Endodermal cell (in vitro differentiated cells): ENCODE measurements around the gene MINDY1. TPM values are rescaled to one million over a fixed set of nuclear protein-coding genes. Genes with fewer than 3 reads are reported as not detected.

Source experiments
- DNase-seq: peaks from one replicate; pipeline ENCODE4 v3.0.0-alpha.2; 2017
- H3K27ac ChIP-seq: 2 replicates; pipeline ENCODE4 v1.5.1; 2013; ENCODE audit warnings: mild to moderate bottlenecking, low read depth, low read length, moderate library complexity
- H3K27me3 ChIP-seq: 2 replicates; pipeline ENCODE4 v1.6.1; 2013; ENCODE audit warnings: mild to moderate bottlenecking, low read length, moderate library complexity; ENCODE audit not compliant: insufficient read depth, control insufficient read depth, poor library complexity, severe bottlenecking
- H3K36me3 ChIP-seq: 2 replicates; pipeline ENCODE4 v1.7.0; 2013; ENCODE audit warnings: mild to moderate bottlenecking, low read length, moderate library complexity; ENCODE audit not compliant: control insufficient read depth, insufficient read depth
- H3K4me1 ChIP-seq: one replicate; pipeline ENCODE4 v1.7.0; 2013; ENCODE audit warnings: low read length; ENCODE audit not compliant: control insufficient read depth, insufficient read depth
- H3K4me3 ChIP-seq: 2 replicates; pipeline ENCODE4 v1.5.1; 2013; ENCODE audit warnings: mild to moderate bottlenecking, low read length, moderate library complexity
- H3K9ac ChIP-seq: 2 replicates; pipeline ENCODE4 v1.6.1; 2013; ENCODE audit warnings: mild to moderate bottlenecking, low read length, moderate library complexity; ENCODE audit not compliant: poor library complexity, severe bottlenecking; ENCODE audit errors: extremely low read depth
- H3K9me3 ChIP-seq: 2 replicates; pipeline ENCODE4 v1.6.1; 2013; ENCODE audit warnings: mild to moderate bottlenecking, low read length, moderate library complexity; ENCODE audit not compliant: control insufficient read depth
- H3K27ac Mint-ChIP-seq: 2 replicates; pipeline ENCODE4 v1.8.0; 2020; ENCODE audit warnings: mixed read lengths
- H3K27me3 Mint-ChIP-seq: 2 replicates; pipeline ENCODE4 v1.8.0; 2021; ENCODE audit warnings: mild to moderate bottlenecking, mixed read lengths; ENCODE audit not compliant: insufficient read depth
- H3K36me3 Mint-ChIP-seq: 2 replicates; pipeline ENCODE4 v1.8.0; 2020; ENCODE audit warnings: low read depth, mixed read lengths
- H3K4me1 Mint-ChIP-seq: 2 replicates; pipeline ENCODE4 v1.8.0; 2020; ENCODE audit warnings: mixed read lengths
- H3K4me3 Mint-ChIP-seq: 2 replicates; pipeline ENCODE4 v1.8.0; 2020; ENCODE audit warnings: mild to moderate bottlenecking, moderate library complexity, mixed read lengths
- H3K9me3 Mint-ChIP-seq: 2 replicates; pipeline ENCODE4 v1.8.0; 2020; ENCODE audit warnings: mild to moderate bottlenecking, mixed read lengths
- WGBS, 2 experiments: methylation state at CpG; one replicate each; pipeline versions ENCODE4 v1.1.5 to v1.1.7; 2013; ENCODE audit warnings: missing lambda C conversion rate in 2 of 2, mixed read lengths in 1 of 2; ENCODE audit not compliant: insufficient coverage in 1 of 2, insufficient read length in 1 of 2; 5-methylcytosine and 5-hydroxymethylcytosine counted together
- total RNA-seq, 2 donors: library from RNA; stranded (reverse); fragmentation: NEBNext Ultra II Directional in 1 of 2; extraction: Animal tissue kit (Norgen Biotek cat#: 25700) in 1 of 2; gene quantifications; 2 replicates in 1 of 2; 3 replicates in 1 of 2; pipeline ENCODE4 v1.2.1, GENCODE V29; 2021
- TF ChIP-seq, protein P1 (sequence below): fragments of 200-600 bp; sonication (generic); conservative IDR thresholded peaks from 2 replicates; pipeline ENCODE4 v1.5.0; 2021; ENCODE audit warnings: antibody characterized with exemption, mild to moderate bottlenecking

The MINDY1 gene
- total RNA-seq, 2 donors from 2014 or later: 8.6 to 10.8 TPM

DNA sequence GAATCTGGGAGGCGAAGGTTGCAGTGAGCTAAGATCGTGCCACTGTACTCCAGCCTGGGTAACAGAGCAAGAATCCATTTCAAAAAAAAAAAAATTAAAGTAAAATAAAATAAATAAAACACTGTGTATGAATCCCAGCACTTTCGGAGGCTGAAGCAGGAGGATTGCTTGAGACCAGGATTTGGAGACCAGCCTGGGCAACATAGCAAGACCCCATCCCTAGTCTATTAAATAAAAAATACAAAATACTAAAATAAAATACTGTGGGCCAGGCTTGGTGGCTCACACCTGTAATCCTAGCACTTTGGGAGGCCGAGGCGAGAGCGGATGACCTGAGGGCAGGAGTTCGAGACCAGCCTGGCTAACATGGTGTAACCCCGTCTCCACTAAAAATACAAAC is 25.5 kb upstream of the MINDY1 start:
- Histone ChIP-seq H3K27ac (no peak overlapping the region), H3K4me3 (no peak overlapping the region), H3K36me3 (peaks cover 15% of the 10 kb centered on the region), H3K9me3 (no peaks in the 10 kb centered on the region), H3K4me1 (no peaks in the 10 kb centered on the region), H3K9ac (no peak overlapping the region), H3K27me3 (no peaks in the 10 kb centered on the region)
- Mint-ChIP-seq H3K27me3 (no peaks in the 10 kb centered on the region), H3K4me1 (no peaks in the 10 kb centered on the region), H3K36me3 (peaks cover 48% of the 10 kb centered on the region), H3K27ac (no peak overlapping the region), H3K9me3 (no peaks in the 10 kb centered on the region), H3K4me3 (no peak overlapping the region)
- TF ChIP-seq, protein P1, sequence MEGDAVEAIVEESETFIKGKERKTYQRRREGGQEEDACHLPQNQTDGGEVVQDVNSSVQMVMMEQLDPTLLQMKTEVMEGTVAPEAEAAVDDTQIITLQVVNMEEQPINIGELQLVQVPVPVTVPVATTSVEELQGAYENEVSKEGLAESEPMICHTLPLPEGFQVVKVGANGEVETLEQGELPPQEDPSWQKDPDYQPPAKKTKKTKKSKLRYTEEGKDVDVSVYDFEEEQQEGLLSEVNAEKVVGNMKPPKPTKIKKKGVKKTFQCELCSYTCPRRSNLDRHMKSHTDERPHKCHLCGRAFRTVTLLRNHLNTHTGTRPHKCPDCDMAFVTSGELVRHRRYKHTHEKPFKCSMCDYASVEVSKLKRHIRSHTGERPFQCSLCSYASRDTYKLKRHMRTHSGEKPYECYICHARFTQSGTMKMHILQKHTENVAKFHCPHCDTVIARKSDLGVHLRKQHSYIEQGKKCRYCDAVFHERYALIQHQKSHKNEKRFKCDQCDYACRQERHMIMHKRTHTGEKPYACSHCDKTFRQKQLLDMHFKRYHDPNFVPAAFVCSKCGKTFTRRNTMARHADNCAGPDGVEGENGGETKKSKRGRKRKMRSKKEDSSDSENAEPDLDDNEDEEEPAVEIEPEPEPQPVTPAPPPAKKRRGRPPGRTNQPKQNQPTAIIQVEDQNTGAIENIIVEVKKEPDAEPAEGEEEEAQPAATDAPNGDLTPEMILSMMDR: no peak
- no peak for DNase-seq
- WGBS, 2 experiments: 96 to 100% methylated on average over 5 to 8 of the region's 8 CpGs

DNA sequence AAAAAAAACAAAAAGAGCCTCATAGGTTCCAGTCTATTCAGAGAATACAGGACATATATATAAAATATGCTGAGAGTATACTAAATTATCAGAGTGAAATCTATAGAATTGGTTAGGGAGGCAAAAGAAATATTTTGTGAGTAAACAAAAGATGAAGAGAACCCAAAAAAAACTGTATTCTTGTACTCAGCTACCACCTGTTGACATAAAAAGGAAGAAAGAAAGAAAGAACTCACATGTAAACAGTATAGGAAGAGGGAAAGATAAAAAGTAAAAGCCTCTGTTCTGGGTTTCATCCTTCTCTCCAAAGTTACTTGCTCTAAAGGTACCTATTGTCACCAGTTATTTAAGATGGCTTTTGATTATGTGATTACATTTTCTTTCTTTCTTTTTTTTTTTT is 19.8 kb upstream of the MINDY1 start:
- no peaks in the 10 kb centered on the region for H3K4me1 ChIP-seq
- H3K27ac ChIP-seq: no peak overlapping the region
- Mint-ChIP-seq H3K9me3 (no peaks in the 10 kb centered on the region), H3K4me3 (no peak overlapping the region), H3K4me1 (peaks cover 2% of the 10 kb centered on the region), H3K27ac (no peak overlapping the region), H3K36me3 (peaks cover 48% of the 10 kb centered on the region), H3K27me3 (no peaks in the 10 kb centered on the region)
- H3K36me3 ChIP-seq: peaks cover 21% of the 10 kb centered on the region
- no peak overlapping the region for H3K4me3 ChIP-seq
- TF ChIP-seq, protein P1: no peak
- no peak overlapping the region for H3K9ac ChIP-seq
- DNase-seq: no peak
- H3K9me3 ChIP-seq: no peaks in the 10 kb centered on the region
- no peaks in the 10 kb centered on the region for H3K27me3 ChIP-seq

DNA sequence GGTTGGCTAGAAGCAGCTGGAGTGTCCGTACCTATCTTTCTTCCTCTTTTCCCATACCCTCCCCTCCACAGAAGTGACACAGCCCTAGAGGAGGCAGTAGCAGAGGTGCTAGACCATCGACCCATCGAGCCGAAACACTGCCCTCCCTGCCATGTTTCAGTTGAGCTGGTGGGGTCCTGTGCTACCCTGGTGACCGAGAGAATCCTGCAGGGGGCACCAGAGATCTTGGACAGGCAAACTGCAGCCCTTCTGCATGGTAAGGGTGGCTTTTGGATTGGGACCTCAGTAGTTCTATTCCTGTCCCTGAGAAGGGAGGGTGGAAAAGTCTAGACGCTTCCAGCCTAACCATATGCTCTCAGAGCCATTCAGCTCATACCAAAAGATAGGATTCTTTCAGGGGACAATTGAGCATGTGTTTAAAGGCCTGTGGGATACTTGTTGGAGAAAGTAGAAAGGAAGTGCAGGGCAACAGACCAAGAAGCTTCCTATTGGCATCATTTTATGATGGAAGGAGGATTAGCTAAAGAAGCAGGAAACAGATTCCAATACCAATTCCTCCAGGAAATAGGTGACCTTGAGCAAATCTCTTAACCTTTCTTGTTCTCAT is 17.9 kb upstream of the MINDY1 start:
- no peaks in the 10 kb centered on the region for H3K9me3 ChIP-seq
- H3K27me3 ChIP-seq: no peaks in the 10 kb centered on the region
- Mint-ChIP-seq H3K27ac (peak overlapping the region; percentile 82), H3K4me1 (peaks cover 2% of the 10 kb centered on the region), H3K9me3 (no peaks in the 10 kb centered on the region), H3K27me3 (no peaks in the 10 kb centered on the region), H3K4me3 (no peak overlapping the region), H3K36me3 (peaks cover 44% of the 10 kb centered on the region)
- H3K9ac ChIP-seq: no peak overlapping the region
- peak; percentile 98 for DNase-seq
- H3K36me3 ChIP-seq: peaks cover 26% of the 10 kb centered on the region
- TF ChIP-seq, protein P1: peak; percentile 91
- WGBS, 2 experiments: 35 to 55% methylated on average over 2 to 6 of the region's 6 CpGs
- H3K27ac ChIP-seq: no peak overlapping the region
- H3K4me1 ChIP-seq: no peaks in the 10 kb centered on the region
- H3K4me3 ChIP-seq: no peak overlapping the region
